ENCODE results near the gene CCL16.

Gene CCL16

DNA sequence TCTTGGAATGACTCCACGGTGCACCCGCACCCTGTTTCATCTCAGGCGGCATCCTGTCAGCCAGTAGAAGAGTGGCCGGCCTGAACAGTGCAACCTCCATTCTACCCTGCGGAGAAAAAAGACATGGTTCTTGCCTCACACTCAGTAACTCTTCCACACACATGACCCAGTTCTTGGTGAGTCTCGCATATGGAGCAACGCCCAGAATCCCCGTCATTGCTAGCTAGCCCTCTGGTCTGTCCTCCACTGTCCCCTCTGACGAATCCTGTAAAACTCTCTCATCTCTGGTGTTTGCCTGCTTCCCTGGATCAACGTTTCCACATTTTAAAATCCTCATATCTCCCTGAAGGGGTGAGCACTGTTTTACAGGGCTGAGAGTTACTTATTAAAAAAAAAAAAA is 46.5 kb downstream of the CCL16 start:
- no peak for DNase-seq (ENCODE audit: low read depth)

DNA sequence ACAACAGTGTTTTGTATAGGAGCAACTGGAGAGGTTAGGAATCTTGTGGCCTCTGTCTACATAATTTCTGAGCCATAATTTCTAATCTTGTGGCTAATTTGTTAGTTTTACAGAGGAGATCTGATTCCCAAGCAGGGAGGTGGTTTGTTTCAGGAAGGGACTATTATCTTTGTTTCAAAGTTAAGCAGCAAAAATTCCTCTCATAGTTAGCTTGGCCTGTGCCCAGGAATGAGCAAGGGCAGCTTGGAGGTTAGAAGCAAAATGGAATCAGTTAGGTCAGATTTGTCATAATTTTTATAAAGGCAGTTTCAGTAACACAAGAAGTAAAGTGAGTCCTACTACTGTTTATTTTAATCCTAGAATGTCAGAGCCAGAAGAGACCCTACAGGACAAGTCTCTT is 48.7 kb downstream of the CCL16 start:
- DNase-seq (ENCODE audit: low read depth), result no peak

DNA sequence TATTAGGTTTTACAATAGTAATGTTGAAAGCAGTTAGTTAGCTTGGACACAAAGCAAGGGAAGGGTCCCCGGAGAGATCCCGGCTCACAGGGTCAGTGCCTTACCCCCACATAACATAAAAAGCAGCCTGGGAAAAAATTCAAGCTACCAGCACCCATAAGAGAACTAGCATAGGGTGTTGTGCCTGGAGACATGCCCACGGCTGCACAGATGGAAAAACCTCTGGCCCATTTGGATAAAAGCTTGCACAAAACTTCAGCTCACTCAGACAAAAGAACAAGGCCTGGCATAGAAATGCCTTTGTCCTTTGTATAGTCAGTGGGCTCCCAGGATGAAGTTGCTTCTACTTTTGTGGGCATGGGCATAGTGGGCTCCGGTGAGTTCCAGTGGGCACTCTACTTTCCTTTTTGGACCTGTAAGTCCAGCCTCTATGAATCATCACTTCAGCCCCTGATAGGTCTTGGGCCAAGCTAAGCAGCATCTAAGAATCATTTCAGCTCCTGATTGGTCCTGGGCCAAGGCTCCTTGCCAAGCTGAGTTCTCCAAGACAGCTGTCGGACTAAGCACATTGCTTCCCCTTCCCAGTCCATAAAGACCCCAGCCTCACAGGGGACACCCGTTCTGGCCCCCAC is 49.4 kb downstream of the CCL16 start:
- no peak for DNase-seq (ENCODE audit: low read depth)

DNA sequence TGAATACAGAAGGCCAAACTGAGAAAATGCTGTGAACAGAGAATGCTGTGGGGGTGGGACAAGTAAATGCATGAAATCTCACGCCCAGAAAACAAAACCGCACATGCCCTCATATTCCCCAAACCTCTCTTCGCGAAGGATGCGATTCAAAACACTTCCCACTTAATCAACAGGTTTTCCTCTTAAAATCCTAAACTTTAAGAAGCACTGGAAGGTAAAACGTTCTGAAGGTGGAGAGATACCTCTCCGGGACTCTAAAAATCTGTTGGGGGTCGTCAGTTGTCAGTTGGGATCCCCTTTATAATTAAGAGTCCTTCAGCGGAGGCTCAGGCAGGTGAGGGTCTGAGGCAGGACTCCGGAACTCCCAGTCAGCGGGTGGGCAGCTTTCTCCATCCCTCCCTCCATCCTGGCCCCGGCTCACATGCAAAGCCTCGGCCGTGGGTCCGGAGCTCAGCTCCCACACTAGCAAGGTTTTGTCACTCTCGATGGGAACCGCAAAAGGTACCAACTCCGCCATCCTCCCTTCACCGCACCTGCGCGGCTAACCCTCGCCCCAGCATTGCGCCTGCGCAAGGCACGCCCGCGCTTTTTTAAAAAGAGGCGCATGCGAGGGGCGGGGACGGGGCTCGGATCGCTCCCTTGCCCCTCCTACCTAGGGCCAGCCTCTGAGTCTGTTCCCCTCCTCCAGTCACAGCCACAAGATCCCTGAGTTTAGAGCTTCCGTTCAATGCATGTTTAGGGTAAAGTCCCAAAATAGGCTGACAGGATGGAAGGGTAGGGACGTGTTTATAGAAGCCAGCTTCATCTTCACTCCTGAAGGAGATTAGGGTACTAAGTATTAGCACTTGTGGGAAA is 50.9 kb downstream of the CCL16 start, which contains the start of gene RDM1:
RDM1 (minus strand) TSS at position 563 of the 855 bp plus-strand sequence; CDS start at position 517, 46 bp downstream.
- DNase-seq (ENCODE audit: low read depth), result peak; percentile 51

DNA sequence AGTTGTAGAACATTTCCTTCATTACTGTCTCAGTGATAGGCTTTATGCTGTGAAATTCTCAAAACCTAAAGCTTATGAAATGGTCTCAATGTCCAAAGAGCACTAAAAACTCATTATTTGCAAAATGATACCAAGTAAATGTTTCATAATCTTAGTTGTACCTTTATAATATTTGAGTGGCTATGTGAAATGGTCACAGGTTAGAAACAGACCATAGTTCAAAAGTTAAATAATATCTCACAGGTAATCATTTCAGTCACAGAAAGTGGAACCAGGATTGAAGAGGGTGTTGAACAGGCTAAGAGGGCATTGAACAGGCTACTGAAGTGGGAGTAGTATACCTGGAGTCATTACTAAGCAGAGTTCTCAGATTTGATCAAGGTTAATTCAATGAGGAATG is 53.6 kb downstream of the CCL16 start:
- no peak for DNase-seq (ENCODE audit: low read depth)
